Neural cell (in vitro differentiated cells): Measurements from ENCODE around the gene LRRC63.

Experiments used
- CTCF ChIP-seq: fragments of 450-650 bp; IDR thresholded peaks from 2 replicates; pipeline ENCODE4 v1.5.1; 2014; ENCODE audit warnings: antibody characterized with exemption, mild to moderate bottlenecking, moderate library complexity; ENCODE audit not compliant: poor library complexity, severe bottlenecking
- MXI1 ChIP-seq: fragments of 450-650 bp; conservative IDR thresholded peaks from 2 replicates; pipeline ENCODE4 v1.6.1; 2014; ENCODE audit warnings: antibody characterized with exemption, mild to moderate bottlenecking; ENCODE audit not compliant: poor library complexity, severe bottlenecking
- TAF1 ChIP-seq: IDR thresholded peaks from 2 replicates; pipeline ENCODE4 v1.6.1; 2012; ENCODE audit warnings: low read depth

GRCh38 chr13:46211483-46212351 is at the start of gene LRRC63:
- TF ChIP-seq CTCF, result no peak
- TF ChIP-seq TAF1, result no peak
- no peak for TF ChIP-seq MXI1
